Prostate gland (tissue), 2 donors: ENCODE measurements around the gene CCDC61.

Experiments
- POLR2A ChIP-seq: fragments of 450-650 bp; IDR thresholded peaks from one replicate; pipeline ENCODE4 v1.6.1; 2016; ENCODE audit warnings: antibody characterized with exemption, mild to moderate bottlenecking
- POLR2AphosphoS5 ChIP-seq: sonication (generic); formaldehyde crosslinking; IDR thresholded peaks from one replicate; pipeline ENCODE4 v1.6.1; 2017; ENCODE audit warnings: antibody characterized with exemption
- TF ChIP-seq, protein P1 (sequence below), 4 experiments: fragments of 200-600 bp in 2 of 4; fragments of 450-650 bp in 2 of 4; sonication (generic) in 2 of 4; IDR thresholded peaks; 1 replicate in 3 of 4; 2 replicates in 1 of 4; pipeline ENCODE4 v1.5.1; 2016 to 2019; ENCODE audit warnings: antibody characterized with exemption in 4 of 4, mild to moderate bottlenecking in 2 of 4, moderate library complexity in 2 of 4

GRCh38 chr19:46025835-46026234, 30.6 kb downstream of the CCDC61 start:
- TF ChIP-seq, protein P1, sequence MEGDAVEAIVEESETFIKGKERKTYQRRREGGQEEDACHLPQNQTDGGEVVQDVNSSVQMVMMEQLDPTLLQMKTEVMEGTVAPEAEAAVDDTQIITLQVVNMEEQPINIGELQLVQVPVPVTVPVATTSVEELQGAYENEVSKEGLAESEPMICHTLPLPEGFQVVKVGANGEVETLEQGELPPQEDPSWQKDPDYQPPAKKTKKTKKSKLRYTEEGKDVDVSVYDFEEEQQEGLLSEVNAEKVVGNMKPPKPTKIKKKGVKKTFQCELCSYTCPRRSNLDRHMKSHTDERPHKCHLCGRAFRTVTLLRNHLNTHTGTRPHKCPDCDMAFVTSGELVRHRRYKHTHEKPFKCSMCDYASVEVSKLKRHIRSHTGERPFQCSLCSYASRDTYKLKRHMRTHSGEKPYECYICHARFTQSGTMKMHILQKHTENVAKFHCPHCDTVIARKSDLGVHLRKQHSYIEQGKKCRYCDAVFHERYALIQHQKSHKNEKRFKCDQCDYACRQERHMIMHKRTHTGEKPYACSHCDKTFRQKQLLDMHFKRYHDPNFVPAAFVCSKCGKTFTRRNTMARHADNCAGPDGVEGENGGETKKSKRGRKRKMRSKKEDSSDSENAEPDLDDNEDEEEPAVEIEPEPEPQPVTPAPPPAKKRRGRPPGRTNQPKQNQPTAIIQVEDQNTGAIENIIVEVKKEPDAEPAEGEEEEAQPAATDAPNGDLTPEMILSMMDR (IDR thresholded peaks at IDR 0.05), result no peak
- no peak for TF ChIP-seq POLR2AphosphoS5
- TF ChIP-seq POLR2A, result no peak
